Putamen (tissue), 1 donor: Measurements from ENCODE around the gene LTBR.
"Not testable (repeated sequence)": the region's sequence is repeated elsewhere in the genome, so short reads cannot be mapped to it uniquely, and the experiment has no call there.

Source experiments
- DNase-seq: peaks from one replicate; pipeline ENCODE4 v3.0.0-alpha.2; 2016; ENCODE audit warnings: low spot score

The LTBR gene

DNA sequence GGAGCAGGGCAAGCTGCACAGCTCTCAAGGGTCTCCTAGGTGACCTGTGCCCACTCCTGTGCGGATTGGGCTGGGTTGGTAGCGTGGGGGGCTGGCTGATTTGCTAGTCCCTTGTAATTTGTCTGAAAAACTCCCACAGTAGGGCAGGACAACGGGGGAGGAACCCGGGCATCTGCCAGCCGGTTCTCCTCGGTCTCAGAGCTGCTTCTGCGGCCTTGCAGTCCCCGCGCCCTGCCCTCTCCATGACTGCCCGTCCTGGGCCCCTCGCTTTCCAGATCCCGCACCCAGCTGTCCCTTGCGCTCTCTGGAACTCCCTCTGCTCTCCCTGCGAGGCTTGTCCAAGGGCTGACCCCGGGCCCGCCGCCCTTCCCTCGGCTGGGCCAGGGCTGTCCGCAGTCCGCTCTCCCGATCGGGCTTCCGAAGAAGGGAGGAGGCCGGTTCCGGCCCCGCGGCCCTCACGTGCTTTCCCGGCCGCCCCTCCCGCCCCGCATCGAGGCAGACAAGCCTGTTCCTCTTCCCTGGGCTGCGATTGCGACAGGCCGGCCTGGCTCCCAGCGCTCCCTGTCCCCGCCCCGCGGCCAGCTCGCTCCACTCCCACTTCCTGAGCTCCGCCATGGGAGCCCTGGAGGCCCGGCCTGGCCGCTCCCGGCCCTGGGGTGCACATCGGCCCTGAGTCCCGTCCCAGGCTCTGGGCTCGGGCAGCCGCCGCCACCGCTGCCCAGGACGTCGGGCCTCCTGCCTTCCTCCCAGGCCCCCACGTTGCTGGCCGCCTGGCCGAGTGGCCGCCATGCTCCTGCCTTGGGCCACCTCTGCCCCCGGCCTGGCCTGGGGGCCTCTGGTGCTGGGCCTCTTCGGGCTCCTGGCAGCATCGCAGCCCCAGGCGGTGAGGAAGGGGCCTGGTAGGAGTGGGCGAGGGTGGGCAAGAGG lies at the start of gene LTBR:
LTBR (plus strand) TSS at position 591 of the 927 bp plus-strand sequence; CDS start at position 788, 197 bp downstream.
- peak; percentile 73 for DNase-seq

DNA sequence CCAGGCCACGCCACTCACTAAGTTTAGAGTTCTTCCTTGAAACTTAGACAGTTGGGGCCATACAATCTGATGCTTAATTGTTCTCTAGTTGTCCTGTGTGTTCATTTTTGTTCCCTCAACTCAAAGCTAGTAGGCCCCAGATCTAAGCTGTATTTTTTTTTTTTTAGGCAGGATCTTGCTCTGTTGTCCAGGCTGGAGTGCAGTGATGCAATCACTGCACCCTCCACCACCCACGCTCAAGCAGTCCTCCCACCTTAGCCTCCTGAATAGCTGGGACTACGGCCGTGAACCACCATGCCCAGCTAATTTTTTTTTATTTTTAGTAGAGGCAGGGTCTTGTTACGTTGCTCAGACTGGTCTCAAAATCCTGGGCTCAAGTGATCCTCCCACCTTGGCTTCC lies 49.6 kb upstream of the LTBR start:
- DNase-seq = no peak

DNA sequence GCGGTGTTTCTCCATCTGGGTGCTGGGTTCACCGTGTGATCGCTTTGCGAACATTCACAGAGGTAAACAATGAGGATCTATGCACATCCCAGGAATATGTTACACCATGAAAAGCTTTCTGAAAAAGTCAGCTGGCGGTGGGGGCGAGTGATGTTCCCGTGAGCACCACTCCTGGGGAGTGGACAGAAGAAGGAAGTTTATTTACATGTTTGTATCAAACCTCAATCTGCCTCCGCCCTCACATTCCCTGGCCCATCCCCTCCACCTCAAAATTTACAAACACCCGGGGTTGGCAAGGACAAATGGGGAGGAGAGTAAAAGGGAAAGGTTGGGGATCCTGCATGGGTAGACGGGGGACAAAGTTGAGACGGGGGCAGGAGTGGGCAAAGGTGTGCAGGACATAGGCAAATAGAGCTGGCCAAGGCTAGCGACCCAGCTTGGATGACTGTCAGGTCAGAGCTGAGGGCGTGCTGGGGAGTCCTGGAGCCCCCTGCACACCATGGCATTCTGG lies 49.0 kb upstream of the LTBR start:
- DNase-seq = no peak

DNA sequence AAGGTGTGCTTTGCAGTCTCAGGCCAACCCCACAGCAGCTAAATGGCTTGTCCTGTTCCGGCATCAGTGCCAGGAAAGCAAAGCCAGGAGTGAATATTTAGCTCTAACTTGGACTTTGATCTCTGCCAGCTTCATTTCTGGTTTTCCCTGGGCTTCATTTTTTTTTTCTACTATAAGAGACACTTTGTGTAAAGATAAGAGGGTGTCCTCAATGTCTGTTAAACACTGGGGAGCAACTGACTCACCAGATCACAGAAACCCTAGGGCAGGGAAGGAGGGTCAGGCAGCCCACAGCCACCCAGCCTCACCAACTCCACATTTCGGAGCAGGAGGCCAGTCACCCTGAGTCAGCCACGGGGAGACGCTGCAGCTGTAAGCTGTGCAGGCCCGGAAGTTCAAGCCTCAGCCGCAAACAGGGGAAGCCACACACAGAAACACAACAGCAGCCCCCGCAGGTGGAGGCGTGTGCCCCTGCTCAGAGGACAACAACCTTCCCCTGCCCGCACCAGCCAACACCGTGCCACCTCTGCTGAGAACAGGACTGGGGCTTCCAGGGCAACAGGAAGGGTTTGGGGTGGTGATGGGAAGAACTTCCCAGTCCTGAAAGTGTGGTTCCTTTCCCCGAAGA lies 48.4 kb upstream of the LTBR start:
- DNase-seq = no peak

DNA sequence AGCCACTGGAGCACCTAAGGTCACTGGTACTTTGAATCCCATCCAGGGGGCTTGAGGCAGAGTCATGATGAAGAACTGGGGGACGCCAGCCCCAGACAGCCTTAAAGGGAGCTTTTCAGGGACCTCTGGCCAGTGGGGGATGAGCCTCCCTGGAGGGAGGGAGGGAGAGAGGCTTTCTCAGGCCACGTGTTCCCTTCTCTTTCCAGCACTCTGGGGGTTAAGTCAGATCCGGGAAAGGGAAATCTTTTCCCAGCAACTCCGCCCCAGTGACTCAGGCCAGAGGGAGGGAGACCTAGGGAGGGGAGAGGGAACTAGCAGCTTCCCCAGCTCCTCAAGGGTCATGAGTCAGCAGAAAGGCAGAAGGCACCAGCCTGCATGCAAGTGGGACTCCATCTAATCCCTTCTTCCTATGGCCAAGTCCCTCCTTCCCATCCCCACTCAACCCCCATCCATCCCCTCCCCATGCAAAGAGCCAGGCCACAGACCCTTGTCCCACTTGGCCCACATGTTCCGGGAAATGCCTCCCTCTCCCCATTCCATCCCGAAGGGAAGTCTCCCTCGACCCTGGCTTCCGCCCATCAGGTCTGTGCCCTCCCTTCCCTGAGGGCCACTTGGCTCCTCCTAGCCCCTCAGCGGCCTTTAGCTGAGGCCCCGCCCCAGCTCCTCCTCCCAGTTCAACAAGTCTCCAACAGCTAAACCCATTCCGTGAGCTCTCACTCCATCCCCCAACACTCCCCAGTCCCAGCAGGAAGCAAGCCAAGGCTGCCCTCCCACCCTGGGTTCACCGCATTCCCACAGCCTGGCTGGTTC lies 47.7 kb upstream of the LTBR start:
- DNase-seq = peak; percentile 69

DNA sequence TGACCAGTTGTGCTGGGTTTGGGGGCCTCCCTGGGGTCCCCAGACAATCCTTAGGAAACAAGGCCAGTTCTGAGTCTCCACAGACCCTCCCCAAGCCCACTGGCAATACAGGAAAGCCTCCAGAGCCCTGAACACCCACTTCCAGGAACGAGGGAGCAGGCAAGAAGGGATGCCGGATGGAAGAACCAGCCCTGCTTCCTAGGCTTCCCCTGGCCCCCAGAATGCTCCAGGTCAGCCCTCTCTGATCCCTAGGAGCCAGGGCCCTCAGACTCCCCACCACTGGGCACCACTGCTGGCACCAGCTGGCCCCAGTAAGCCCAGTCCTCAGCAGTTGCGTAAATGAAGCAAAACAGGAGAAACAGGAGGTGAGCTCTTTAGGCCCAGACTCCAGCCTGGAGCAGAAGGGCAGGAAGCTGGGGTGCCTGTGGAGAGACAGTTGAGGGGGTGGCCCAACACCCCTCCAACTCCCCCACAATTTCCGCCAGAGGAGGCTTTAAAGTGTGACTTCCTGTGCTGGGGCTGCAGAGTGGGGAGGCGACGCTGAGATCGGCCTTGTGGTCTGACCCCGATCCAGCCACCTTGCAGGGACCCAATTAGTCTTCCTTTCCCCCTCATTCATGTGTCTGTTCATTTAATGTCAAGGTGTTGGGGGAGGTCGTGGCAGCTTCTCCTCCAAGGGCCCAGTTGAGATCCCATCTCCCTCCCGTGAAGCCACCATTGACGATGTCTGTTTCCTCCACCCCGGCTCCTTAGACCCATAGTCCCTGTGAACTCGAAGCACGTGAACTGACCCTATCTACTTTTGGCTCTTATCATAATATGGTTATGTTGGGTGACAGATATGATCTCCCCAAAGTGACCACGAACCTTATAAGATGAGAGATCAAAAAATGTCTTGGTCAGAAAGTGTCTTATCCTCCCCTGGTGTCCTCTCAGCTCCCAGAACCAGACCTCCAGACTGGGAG lies 46.8 kb upstream of the LTBR start:
- no peak for DNase-seq

DNA sequence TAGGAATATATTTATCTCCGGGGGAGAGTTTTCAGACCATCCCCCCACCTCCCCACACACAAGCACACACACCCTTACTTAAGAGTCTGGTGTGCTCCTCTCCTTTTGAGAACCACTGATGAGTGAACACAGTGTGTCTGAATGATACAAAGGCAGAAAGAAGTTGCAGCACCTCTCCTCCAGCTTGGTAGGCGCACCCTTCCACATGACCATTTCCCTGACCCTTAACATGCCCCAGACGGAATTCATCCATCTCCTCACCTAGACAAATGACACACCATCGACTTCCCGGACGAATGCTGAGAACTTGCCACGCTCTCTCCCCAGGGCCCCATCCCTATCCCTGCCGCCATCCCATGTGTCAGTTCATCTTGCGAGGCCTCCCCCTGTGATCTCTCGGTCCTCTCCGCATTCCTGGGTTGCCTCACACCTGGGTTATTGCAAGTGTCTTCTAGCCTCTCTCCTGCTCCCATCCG lies 46.0 kb upstream of the LTBR start:
- DNase-seq = no peak

DNA sequence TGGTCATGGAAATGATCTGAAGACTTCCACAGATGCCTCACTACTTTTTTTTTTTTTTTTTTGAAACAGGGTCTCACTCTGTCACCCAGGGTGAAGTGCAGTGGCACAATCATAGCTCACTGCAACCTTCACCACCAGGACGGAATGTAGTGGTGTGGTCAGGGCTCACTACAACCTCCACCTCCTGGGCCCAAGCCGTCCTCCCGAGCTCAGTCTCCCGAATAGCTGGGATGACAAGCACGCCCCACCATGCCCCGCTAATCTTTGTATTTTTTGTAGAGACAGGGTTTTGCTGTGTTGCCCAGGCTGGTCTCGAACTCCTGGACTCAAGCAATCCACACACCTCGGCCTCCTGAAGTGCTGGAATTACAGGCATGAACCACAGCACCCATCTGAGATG lies 45.4 kb upstream of the LTBR start:
- not testable (repeated sequence) for DNase-seq

DNA sequence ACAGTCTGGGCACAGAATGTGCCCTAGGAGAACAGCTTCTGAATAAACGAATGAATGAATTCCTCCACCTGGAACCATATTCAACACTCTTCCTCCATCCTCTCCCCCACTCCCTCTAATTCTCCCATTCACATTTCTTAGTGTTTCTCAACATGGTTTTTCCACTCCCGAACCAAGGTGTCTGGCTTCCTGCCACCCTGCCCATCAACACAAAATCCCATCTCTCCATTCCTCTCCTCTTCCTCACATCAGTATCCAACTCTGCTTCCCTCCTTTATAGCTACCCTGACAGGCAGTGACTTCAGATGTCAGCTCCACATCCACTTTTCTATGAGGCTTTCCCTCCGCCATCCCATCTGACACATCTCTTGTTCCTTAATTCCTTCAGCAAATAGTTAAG lies 45.0 kb upstream of the LTBR start:
- no peak for DNase-seq

DNA sequence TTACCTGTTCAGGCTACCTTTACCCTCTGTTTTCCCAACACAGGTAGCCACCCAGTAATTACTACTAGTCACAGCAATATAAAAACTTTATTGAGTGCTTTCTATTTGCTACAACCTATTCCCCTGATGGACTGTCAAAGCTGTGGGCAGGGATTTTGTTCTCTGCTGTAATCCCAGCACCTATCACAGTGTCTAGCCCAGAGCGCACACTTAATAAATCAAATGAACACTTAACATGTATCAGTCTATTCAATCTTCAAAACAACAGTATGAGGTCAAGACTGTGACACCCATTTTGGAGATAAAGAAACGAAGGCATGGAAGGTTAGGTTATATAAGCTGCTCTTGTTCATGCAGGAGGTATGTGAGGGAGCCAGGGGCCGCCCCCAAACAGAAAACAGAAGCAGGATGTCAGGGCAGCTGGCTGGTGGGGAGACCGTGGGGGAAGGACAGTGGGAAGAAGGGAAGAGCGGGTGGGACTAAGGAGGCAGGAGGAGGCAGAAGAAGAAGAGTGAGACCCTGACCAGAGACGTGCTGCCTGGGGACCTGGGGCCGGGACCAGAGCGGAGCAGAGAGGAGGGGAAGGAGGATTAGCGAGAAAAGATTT lies 43.8 kb upstream of the LTBR start:
- DNase-seq = no peak

DNA sequence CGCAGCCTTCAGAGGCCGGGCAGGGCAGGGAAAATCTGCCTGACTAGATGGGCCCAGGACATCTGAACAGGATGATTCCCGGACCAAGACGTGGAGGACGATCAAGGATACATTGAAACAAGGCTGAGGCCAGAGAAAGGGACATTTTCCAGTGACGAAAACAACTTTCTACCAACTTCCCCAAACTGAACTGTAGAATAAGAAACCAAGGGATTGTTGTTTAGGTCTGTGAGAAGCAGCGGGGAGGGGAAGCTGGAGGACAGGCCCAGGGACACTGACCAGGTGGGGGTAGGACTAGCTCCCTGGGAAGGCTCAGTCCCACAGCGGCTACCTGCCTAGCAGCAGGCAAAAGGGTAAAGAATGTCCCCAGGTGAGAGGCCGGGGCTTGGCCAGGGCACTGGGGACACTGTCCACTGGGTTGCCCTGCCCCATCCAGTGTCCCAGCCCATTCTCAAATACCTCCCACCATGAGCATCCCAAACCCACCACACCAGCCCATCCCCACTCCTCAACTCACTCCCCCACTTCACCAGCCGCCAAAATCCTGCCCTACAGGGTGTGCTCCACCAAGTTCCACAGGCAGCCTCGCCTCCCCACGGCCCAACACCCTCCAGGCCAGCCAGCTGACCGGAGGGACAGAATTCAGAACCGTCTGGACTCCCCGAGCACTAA lies 43.1 kb upstream of the LTBR start:
- no peak for DNase-seq

DNA sequence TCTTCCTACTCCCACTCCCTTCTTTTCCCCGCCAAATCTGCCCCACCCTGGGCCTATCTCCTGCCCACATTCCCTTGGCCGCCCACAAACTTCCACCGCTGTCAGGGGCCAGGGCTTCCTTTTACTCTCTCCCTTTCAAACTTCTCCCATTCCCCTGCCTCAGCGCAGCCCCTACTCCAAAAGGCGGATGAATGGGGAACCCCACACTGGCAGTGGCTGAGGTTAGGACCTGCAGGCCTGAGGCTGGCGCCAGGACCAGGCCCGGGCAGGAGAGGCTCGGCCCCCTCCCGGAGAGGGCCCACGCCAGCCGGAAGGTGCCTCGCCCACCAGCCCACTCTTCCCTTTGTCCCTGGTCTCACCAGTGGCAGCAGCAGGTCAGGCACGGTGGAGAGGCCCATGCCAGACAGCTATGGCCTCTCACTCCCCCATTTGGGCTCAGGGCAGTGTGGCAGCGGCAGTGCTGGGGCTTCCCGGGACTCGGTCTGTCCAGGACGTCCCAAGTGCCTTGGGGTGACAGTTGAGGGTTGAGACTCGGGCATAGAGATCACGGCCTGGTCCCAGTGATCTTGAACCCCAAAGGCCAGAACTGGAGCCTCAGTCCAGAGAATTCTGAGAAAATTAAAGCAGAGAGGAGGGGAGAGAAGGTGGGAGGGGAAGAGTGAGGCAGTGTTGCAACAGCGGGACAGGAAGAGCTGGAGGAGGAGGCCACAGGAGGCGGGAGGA lies 42.4 kb upstream of the LTBR start, which contains the start of gene TNFRSF1A:
TNFRSF1A (minus strand) TSS at position 660 of the 723 bp plus-strand sequence; CDS start at position 398, 262 bp downstream.
- peak; percentile 45 for DNase-seq

DNA sequence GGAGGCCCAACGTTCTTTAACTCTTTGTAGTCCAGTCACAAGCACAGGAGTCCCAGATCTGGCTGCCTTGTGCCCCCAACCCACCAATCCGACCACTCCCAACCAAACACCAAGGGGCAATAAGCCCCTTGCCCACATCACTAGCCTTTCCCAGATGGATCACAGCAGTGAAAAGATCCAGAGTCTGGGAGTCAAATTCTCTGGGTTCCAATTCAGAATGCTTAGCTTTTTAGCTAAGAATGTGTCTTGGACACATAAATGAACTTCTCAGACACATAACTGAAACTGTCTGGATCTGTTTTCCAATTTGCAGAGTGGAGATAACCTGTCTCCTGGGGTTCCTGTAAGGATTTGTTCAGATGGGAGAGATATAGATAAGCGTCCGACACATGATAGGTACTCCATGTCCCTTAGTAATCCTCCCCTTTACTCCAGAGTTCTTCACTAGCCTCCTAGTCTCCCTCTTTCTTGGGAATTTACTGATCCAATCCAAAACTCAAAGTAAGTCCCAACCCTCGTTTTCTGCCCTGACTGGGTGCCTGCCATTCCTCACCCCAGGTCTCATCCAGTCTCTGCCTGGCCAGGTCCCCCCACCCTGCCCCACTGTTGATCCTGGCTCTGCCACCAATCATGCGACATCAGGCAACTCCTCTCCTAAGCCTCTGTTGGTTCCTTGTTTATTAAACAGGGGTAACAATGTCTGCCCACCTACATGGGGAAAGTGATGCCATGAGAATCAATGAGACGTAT lies 41.6 kb upstream of the LTBR start:
- DNase-seq = no peak

DNA sequence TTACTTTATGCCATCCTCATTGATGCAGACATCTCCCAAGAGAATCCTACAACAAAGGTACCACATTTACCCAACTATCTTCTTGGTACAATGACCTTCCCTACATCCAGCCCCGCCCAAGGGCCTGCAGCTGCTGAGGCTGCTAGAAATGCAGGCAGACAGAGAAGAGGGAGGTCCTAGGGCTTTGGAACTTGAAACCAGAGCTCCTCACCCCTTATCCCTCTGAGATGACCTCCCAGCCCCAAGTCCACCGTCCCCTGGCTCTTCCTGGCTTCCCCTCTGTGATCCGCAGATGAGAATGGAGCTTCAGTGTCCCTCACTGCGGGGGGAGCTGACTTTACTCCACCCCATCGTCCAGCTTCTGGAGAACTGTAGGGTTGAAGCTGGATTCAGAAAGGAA lies 40.4 kb upstream of the LTBR start:
- DNase-seq = no peak

DNA sequence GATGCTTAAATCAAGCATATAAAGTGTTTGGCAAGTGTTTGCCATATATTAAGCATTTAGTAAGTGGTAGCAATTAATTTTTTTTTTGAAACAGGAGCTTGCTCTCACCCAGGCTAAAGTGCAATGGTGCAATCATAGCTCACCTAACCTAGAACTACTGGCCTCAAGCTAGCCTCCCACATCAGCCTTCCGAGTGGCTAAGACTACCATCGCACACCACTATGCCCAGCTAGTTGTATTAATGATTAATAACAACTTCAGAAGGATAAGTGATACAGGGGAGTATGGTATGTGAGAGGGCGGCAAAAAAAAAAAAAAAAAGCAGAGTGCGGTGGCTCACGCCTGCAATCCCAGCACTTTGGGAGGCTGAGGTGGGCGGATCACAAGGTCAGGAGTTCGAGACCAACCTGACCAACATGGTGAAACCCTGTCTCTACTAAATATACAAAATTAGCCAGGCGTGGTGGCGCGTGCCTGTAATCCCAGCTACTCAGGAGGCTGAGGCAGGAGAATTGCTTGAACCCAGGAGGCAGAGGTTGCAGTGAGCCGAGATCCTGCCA lies 39.8 kb upstream of the LTBR start:
- not testable (repeated sequence) for DNase-seq

DNA sequence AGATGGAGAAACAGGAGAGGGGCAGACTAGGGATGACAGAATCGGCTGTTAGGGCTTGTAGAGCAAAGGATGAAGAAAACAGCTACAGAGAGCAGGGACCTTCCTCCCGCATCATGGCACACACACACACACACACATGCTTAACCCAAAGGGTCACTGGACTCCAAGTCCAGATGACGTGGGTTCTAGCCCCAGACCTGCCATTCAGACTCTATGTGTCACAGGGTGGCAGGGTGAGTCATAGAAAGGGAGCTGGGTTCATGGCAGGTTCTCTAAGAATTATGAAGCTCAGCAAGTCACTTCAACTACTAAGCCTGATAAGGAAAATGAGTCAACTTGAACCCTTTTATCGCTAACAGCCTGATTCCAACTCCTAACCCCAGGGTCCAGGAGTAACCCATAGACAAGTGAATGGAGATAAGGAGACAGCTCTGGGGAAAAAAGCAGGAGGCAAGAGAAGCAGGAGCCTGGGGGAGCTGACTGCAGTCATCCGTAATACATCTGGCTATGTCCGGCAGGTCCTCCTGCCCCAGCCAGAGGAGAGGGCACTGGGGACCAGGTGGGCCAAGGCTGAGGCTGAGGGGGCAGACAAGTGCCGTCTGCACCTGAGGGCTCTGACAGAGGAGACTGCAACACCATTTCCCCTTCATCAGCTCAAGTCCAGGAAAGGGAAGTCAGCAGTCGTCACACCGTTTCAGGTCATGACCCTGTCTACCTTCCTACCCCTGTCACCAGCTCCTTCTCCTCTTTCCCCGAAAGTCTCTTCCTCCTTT lies 38.5 kb upstream of the LTBR start:
- no peak for DNase-seq

DNA sequence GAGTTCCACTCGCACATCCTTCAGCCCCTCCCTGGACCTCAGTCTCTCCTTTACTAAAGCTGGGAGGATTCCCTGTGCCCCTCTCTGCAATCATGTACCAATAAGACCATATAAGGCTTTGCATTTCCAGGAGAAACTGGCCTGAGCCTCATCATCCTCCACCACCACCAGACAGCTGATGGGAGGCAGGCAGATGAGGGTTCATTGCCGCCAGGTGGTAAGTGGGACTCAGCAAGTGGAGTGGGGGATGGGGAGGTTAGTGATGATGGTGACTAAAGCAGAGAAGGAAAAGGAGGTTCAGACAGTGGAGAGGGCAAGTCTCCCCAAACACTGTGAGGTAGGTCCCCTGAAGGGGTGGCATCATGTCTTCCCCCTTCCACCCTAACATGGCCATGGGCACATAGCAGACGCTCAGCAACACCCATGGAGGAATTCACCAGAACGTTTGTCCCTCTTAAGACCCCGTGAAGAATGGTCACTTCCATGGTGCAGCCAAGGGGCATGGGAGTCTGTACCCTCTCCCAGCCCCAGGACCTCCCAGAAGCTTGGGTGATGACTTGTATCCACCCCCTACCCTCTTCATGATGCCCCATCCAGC lies 37.6 kb upstream of the LTBR start:
- DNase-seq = no peak
